ENCODE results near the gene DUSP1.

Gene DUSP1, protein sequence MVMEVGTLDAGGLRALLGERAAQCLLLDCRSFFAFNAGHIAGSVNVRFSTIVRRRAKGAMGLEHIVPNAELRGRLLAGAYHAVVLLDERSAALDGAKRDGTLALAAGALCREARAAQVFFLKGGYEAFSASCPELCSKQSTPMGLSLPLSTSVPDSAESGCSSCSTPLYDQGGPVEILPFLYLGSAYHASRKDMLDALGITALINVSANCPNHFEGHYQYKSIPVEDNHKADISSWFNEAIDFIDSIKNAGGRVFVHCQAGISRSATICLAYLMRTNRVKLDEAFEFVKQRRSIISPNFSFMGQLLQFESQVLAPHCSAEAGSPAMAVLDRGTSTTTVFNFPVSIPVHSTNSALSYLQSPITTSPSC

DNA sequence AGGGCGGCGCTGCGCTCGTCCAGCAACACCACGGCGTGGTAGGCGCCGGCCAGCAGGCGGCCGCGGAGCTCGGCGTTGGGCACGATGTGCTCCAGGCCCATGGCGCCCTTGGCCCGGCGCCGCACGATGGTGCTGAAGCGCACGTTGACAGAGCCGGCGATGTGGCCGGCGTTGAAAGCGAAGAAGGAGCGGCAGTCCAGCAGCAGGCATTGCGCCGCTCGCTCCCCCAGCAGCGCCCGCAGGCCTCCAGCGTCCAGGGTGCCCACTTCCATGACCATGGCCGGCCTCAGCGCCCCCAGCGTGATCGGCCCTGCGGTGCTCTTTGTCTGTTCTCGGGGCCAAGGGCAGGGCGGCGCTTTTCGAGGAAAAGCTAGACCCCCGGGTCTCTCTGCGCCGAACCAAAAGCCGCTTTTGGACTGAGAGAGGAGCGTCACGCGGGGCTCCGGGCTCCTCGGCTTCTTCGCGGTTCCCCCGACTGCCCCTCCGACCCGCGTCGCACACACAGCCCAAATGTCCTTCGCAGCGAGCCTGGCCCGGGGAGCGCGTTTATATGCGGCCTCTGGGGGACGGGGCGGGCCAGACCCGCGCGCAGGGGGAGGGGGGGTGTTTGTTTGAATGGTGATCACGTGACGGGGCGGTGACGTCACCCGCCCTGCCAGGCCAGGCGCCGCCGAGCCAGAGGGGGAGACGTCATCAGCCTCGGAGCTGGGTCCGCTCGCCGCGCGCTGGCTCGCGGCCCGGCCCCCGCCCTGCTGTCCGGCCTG is at the start of gene DUSP1:
Gene DUSP1, minus strand, starts transcription at position 521 of the 764 bp plus-strand sequence. Its CDS starts 243 bp downstream, at position 278.
- peak; percentile 76 for TF ChIP-seq CTCF (IDR thresholded peaks at IDR 0.05; ENCODE audit: control insufficient read depth, extremely low read depth, insufficient read depth)
- H3K4me3 ChIP-seq (ENCODE audit: low read depth, low read length) = peak within 1 kb of the TSS; percentile 84
- DNase-seq (ENCODE audit: low read depth) = peak; percentile 80

DNA sequence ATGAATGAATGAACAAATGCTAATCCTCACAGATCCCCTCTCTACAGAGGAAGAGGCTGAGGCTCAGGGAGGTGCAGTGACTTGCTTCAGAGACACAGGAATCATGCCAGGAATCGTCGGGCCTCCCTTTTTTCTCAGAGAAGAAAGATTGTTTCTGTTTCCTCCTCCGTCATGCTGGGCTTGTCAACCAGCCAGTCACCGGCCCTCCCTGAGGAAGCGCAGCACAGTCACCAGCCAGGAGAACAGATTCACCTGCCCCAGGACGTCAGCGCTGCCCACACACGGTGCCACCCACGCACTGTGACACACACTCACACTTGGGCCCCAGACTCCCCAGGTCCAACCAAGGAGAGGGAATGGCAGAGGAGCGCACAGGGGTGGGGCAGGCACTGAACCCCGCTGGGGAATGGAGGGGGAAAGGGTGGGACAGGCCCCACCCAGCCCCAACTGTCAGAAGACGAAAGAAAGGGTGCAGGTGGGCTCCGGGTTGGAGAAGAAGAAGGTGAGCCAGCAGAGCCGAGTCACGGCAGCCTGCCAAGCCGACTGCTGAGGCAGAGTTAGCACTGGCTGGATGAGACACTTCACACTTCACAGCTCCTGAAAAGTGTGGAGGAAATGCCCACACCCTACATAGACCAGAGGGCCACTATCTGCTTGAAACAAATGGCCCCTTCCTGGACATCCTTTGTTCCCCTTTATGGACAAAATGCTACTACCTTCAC is 49.2 kb upstream of the DUSP1 start:
- no peak for DNase-seq (ENCODE audit: low read depth)
- no peak for TF ChIP-seq CTCF (IDR thresholded peaks at IDR 0.05; ENCODE audit: control insufficient read depth, extremely low read depth, insufficient read depth)
- H3K4me3 ChIP-seq (ENCODE audit: low read depth, low read length) = no peak overlapping the region

GRCh38 chr5:172819569-172819968 is 48.6 kb upstream of the DUSP1 start:
- DNase-seq (ENCODE audit: low read depth) = no peak
- TF ChIP-seq CTCF (IDR thresholded peaks at IDR 0.05; ENCODE audit: control insufficient read depth, extremely low read depth, insufficient read depth) = no peak
- H3K4me3 ChIP-seq (ENCODE audit: low read depth, low read length) = no peak overlapping the region

GRCh38 chr5:172818081-172818480 is 47.1 kb upstream of the DUSP1 start:
- no peak for DNase-seq (ENCODE audit: low read depth)
- H3K4me3 ChIP-seq (ENCODE audit: low read depth, low read length) = no peak overlapping the region
- no peak for TF ChIP-seq CTCF (IDR thresholded peaks at IDR 0.05; ENCODE audit: control insufficient read depth, extremely low read depth, insufficient read depth)

DNA sequence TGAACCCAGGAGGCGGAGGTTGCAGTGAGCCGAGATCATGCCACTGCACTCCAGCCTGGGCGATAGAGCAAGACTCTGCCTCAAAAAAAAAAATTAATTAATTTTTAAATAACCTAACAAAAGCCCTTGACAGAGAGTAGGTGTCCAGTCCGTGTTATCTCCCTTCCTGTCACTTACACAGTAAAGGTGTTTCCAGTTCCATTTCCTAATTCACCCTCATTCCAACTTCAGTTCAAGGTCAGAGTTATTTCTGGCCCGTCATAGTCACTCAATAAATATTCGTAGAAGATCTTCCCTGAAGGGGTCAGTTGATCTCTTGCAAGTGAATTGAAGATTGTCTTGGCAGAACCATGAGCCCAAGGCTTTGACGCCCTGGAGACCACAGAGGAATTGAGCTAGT is 46.7 kb upstream of the DUSP1 start:
- DNase-seq (ENCODE audit: low read depth) = no peak

More for the DNA sequence above, 46.7 kb upstream of the DUSP1 start:
- no peak for TF ChIP-seq CTCF (IDR thresholded peaks at IDR 0.05; ENCODE audit: control insufficient read depth, extremely low read depth, insufficient read depth)
- H3K4me3 ChIP-seq (ENCODE audit: low read depth, low read length) = no peak overlapping the region

Data from LNCaP clone FGC (cell line).